Common myeloid progenitor, CD34-positive (primary cell): Measurements from ENCODE around the gene GNE.

Experiments used
- CTCF ChIA-PET: fragments of 350-600 bp; sonication (Branson Sonifier 250); formaldehyde crosslinking; loops from one replicate; lab custom pipeline; 2021; ENCODE audit warnings: antibody characterized with exemption; lab: Charles Lee
- POLR2A ChIA-PET: fragments of 350-600 bp; sonication (Branson Sonifier 250); formaldehyde crosslinking; loops from one replicate; lab custom pipeline; 2021; ENCODE audit warnings: antibody characterized with exemption; lab: Charles Lee
- DNase-seq, 3 donors: peaks; one replicate each; pipeline versions ENCODE4 v3.0.0 to v3.0.0-alpha.2; 2013
- H3K27ac ChIP-seq, 2 experiments: 1 replicate in 1 of 2; 2 replicates in 1 of 2; pipeline ENCODE4 v1.7.0; 2013; ENCODE audit warnings: inconsistent platforms in 2 of 2, low read length in 2 of 2, mild to moderate bottlenecking in 2 of 2, low read depth in 1 of 2, moderate library complexity in 1 of 2; ENCODE audit not compliant: severe bottlenecking in 2 of 2, insufficient read depth in 1 of 2, poor library complexity in 1 of 2
- H3K27me3 ChIP-seq, 5 experiments: replicated peaks in 2 of 5; 1 replicate in 3 of 5; 2 replicates in 2 of 5; pipeline versions ENCODE4 v1.6.1 to v1.7.0; 2013; ENCODE audit warnings: low read length in 4 of 5, mild to moderate bottlenecking in 2 of 5, moderate library complexity in 2 of 5, inconsistent platforms in 1 of 5; ENCODE audit not compliant: insufficient read depth in 5 of 5, control insufficient read depth in 4 of 5
- H3K36me3 ChIP-seq, 4 experiments: 1 replicate in 2 of 4; 2 replicates in 2 of 4; pipeline versions ENCODE4 v1.6.1 to v1.7.0; 2013; ENCODE audit warnings: low read length in 3 of 4, control low read depth in 1 of 4, mild to moderate bottlenecking in 1 of 4; ENCODE audit not compliant: control insufficient read depth in 4 of 4, insufficient read depth in 4 of 4
- H3K4me1 ChIP-seq, 4 experiments: 1 replicate in 3 of 4; 2 replicates in 1 of 4; pipeline versions ENCODE4 v1.6.1 to v1.7.1; 2013; ENCODE audit warnings: low read length in 3 of 4, mild to moderate bottlenecking in 3 of 4, control low read depth in 1 of 4, inconsistent platforms in 1 of 4, moderate library complexity in 1 of 4; ENCODE audit not compliant: control insufficient read depth in 4 of 4, insufficient read depth in 4 of 4; ENCODE audit errors: control extremely low read depth in 1 of 4
- H3K4me3 ChIP-seq, 7 experiments: 1 replicate in 4 of 7; 2 replicates in 3 of 7; pipeline versions ENCODE4 v1.5.1 to v1.7.0; 2013; ENCODE audit warnings: mild to moderate bottlenecking in 7 of 7, low read length in 6 of 7, moderate library complexity in 6 of 7, inconsistent platforms in 2 of 7, low read depth in 2 of 7, control low read depth in 1 of 7; ENCODE audit not compliant: insufficient read depth in 4 of 7, control insufficient read depth in 1 of 7; ENCODE audit errors: extremely low read depth in 1 of 7
- H3K9me3 ChIP-seq, 5 experiments: 1 replicate in 4 of 5; 2 replicates in 1 of 5; pipeline versions ENCODE4 v1.6.1 to v1.7.1; 2013; ENCODE audit warnings: low read length in 4 of 5, mild to moderate bottlenecking in 2 of 5, inconsistent platforms in 1 of 5, low read depth in 1 of 5, moderate library complexity in 1 of 5; ENCODE audit not compliant: control insufficient read depth in 4 of 5, insufficient read depth in 2 of 5; ENCODE audit errors: control extremely low read depth in 1 of 5
- WGBS: methylation state at CpG from one replicate; pipeline ENCODE4 v1.1.5; 2013; ENCODE audit not compliant: insufficient coverage; 5-methylcytosine and 5-hydroxymethylcytosine counted together

The GNE gene

GRCh38 chr9:36237230-36237629, 21.0 kb downstream of the GNE start:
- Histone ChIP-seq H3K36me3 (peaks cover 18 to 53% (median 33%) of the 10 kb centered on the region in 4 experiments), H3K4me1 (no peaks in the 10 kb centered on the region), H3K27ac (no peak overlapping the region), H3K27me3 (no peaks in the 10 kb centered on the region), H3K4me3 (no peak overlapping the region), H3K9me3 (no peaks in the 10 kb centered on the region)
- DNase-seq = no peak
- ChIA-PET CTCF (no interaction called here), POLR2A (no interaction called here)
- WGBS = no CpG with 5 or more reads among the region's 3 CpGs

DNA sequence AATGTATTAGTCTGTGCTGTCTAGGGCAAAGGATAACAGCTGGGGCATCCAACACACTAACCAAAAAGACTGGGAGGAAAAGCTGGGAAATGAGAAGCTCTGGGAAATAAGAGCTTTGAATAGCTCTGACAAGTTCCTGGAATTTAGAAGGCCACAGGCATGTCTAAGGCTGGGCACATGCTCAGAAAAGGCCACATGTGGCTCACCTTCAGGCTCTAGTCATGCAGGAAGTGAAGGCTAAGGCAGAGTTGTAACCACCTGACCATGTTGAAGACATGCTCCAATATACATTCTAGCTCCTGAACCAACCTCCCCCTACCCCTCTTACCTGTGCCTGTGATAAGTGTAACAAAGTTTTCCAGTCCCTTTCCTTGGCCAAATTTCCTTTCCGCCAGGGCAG, 35.8 kb downstream of the GNE start:
- WGBS = 100% methylated on average over 1 of the region's 1 CpG
- H3K4me3 ChIP-seq = no peak overlapping the region
- peaks cover 4 to 13% (median 9%) of the 10 kb centered on the region in 5 experiments for H3K9me3 ChIP-seq
- no peak overlapping the region for H3K27ac ChIP-seq
- DNase-seq = peak in 1 of 3 donors; percentile 6
- H3K4me1 ChIP-seq = peaks cover 0 to 16% (median 11%) of the 10 kb centered on the region in 4 experiments
- CTCF ChIA-PET = interaction anchor here (1.1 kb wide), 1 partner anchor 109 kb away, joined by 3 read pairs; no protein-coding TSS in a partner anchor
- H3K27me3 ChIP-seq = no peaks in the 10 kb centered on the region
- H3K36me3 ChIP-seq = peaks cover 26 to 89% (median 72%) of the 10 kb centered on the region in 4 experiments
- POLR2A ChIA-PET = no interaction called here

DNA sequence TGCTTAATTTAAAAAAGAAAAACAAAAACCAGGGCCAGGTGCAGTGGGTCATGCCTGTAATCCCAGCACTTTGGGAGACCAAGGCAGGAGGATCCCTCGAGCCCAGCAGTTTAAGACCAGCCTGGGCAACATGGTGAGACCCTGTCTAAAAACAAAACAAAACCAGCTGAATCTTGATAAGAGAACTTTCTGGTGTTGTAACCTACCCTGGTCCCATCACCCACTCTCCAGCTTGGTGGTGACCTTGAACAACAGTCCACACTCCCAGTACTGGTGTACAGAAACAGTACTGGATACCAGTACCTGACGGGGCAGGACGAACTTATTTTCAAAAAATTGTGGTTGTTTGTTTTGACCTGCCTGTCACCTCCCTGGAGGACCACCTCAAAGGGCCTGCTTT, 36.6 kb downstream of the GNE start:
- Histone ChIP-seq H3K4me3 (no peak overlapping the region), H3K9me3 (peaks cover 4 to 13% (median 9%) of the 10 kb centered on the region in 5 experiments), H3K36me3 (peaks cover 26 to 89% (median 71%) of the 10 kb centered on the region in 4 experiments), H3K27me3 (no peaks in the 10 kb centered on the region), H3K27ac (no peak overlapping the region), H3K4me1 (peaks cover 0 to 19% (median 11%) of the 10 kb centered on the region in 4 experiments)
- DNase-seq = no peak
- WGBS = 100% methylated on average over 3 of the region's 3 CpGs
- ChIA-PET POLR2A (no interaction called here), CTCF (interaction anchor here (0.7 to 1.1 kb wide), 3 partner anchors 10 to 110 kb away, joined by 3 read pairs; no protein-coding TSS in a partner anchor)

DNA sequence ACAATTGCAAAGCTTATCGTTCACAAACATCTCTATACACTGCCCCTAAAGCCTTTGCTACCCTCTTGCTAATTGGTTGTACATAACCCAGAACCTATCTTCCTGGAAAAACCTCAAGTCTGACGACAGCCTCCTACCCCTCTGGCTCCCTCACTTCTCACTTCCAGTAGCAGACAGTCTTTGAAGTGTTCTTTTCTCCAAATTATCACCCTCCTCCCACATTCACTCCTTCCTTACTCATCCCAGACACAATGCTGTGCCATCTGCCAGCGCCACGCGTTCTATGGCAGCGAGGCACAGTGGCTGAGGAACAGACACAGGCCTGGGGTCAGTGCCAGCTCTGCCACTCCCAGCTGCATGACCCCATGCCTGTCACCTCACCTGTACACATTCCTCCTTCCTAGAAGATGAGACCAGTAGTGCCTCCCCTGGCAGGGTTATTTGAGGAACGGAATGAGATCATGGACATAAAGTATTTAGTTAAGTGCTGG, 39.8 kb downstream of the GNE start:
- 39% methylated on average over 4 of the region's 7 CpGs for WGBS
- Histone ChIP-seq H3K36me3 (peaks cover 20 to 85% (median 55%) of the 10 kb centered on the region in 4 experiments), H3K4me1 (peaks cover 0 to 27% (median 16%) of the 10 kb centered on the region in 4 experiments), H3K4me3 (peak overlapping the region in 1 of 7 experiments; percentile 22), H3K27ac (peak overlapping the region in 1 of 2 experiments; percentile 17), H3K27me3 (no peaks in the 10 kb centered on the region), H3K9me3 (peaks cover 4 to 13% (median 9%) of the 10 kb centered on the region in 5 experiments)
- ChIA-PET POLR2A (no interaction called here), CTCF (interaction anchor here (0.6 to 1.9 kb wide), 5 partner anchors 9 to 51 kb away, joined by 3 to 6 read pairs (median 3); no protein-coding TSS in a partner anchor)
- DNase-seq = peak in 2 of 3 donors; percentile 22 to 29

DNA sequence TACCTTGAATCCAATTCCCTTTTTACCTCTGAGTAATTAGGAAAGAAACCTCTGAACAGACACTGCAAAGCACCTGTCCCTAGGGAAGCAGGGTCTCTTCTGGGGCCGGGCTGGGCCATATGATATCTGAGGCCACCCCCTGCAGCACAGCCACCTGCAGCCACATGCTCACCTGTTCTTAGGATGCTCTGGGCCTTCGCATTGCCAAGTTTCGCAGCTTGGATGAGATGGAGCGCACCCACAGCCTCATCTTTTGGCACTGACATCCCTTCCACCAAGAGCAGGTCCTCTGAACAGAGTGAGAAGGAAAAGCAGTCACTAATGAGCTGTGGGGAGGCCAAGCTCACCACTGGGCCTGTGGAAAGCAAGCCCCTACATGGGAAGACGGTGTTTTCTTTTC, 40.2 kb downstream of the GNE start:
- Histone ChIP-seq H3K27ac (peak overlapping the region in 1 of 2 experiments; percentile 39), H3K27me3 (no peaks in the 10 kb centered on the region), H3K4me1 (peaks cover 0 to 27% (median 16%) of the 10 kb centered on the region in 4 experiments), H3K36me3 (peaks cover 15 to 85% (median 53%) of the 10 kb centered on the region in 4 experiments), H3K4me3 (peak overlapping the region in 1 of 7 experiments; percentile 22), H3K9me3 (peaks cover 4 to 8% (median 7%) of the 10 kb centered on the region in 5 experiments)
- ChIA-PET POLR2A (no interaction called here), CTCF (interaction anchor here (0.6 to 1.9 kb wide), 7 partner anchors 8 to 51 kb away, joined by 3 to 6 read pairs (median 3); no protein-coding TSS in a partner anchor)
- DNase-seq = no peak
- WGBS = 100% methylated on average over 4 of the region's 5 CpGs

DNA sequence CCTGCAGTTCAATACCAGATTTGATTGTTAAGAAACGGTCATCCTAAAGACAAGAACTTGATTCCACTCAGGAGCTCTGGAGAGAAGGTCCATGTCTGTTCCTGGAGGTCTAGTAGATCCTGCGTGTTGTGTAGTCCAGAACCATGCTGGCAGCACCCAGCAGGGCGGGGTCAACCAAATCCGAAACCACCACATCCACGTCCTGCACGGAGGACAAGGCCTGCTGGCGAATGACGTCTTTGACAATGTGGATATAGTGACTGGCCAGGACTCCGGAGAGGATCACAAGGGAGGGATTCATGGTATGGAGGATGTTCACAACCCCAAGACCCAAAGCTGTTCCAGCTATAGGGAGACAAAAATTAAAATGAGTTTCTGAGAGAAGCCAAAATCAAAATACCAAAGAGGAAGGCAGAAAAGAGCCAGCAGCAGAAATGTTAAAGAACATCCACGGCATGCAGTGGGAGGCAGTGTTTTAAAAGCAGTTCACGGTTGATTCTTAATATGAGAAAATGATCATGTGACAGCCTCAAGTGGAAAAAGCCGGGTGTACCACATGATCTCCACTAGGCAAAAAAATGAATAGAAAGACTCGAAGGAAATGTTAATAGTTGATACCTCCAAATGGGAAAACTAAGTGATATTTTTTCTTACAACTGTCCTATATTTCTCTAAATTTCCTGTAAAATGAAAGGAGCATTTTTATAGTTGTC, 40.8 kb downstream of the GNE start:
- Histone ChIP-seq H3K36me3 (peaks cover 9 to 85% (median 52%) of the 10 kb centered on the region in 4 experiments), H3K9me3 (peaks cover under 1 to 2% (median 2%) of the 10 kb centered on the region in 5 experiments), H3K27ac (peak overlapping the region in 1 of 2 experiments; percentile 39), H3K4me1 (peaks cover 0 to 27% (median 16%) of the 10 kb centered on the region in 4 experiments), H3K27me3 (no peaks in the 10 kb centered on the region), H3K4me3 (no peak overlapping the region)
- ChIA-PET POLR2A (no interaction called here), CTCF (interaction anchor here (1.0 to 1.9 kb wide), 7 partner anchors 8 to 50 kb away, joined by 3 to 6 read pairs (median 3); no protein-coding TSS in a partner anchor)
- whole genome bisulfite sequencing = 70% methylated on average over 12 of the region's 13 CpGs
- DNase-seq = peak in 2 of 3 donors; percentile 21 to 22
